NK-92 treated with Interleukin-12 subunit alpha and Interleukin-12 subunit beta, amount 100 ng/mL, for 24 hours (cell line): ENCODE results near the gene CAND2.
"Not testable (repeated sequence)": the region's sequence is repeated elsewhere in the genome, so short reads cannot be mapped to it uniquely, and the experiment has no call there.

Experiments
- DNase-seq: peaks from one replicate; lab custom pipeline; 2025; lab: John Stamatoyannopoulos, UW

CAND2 gene

DNA sequence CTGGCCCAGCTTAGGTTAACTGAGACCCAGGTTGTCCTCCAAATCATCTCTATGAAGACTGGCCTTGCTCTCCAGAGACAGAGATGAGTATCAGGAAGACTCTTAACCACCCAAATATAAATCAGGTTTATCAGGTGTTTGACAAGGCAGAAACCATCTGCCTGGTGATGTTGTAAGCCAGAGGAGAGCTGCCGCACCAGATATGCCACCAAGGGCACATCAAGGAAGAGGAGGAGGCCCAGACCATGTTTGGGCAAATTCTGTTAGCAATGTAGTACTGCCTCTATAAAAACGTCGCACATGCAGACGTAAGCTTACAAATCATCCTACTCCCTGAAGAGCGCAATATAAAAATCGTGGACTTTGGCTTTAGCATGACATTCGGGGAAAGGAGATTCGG, 65.9 kb downstream of the CAND2 start:
- no peak for DNase-seq

DNA sequence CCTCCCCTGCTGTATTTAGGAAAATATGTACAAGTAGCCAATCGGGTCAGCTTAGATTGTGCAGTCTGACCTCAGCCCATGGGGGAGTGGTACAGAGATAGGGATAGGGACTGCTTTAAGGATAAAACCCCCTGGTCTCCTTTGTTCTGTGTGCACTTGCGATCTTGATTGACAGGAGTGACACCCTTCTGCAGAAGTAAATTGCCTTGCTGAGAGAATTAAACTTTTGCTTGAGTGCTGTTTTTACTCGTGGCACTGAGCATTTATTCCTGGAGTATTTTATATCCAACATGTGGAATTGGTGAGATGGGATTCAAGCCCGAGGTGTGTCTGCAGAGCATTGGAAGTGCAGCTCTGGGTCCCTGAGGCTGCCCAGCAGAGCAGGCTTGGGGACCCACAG, 68.8 kb downstream of the CAND2 start:
- DNase-seq = no peak

DNA sequence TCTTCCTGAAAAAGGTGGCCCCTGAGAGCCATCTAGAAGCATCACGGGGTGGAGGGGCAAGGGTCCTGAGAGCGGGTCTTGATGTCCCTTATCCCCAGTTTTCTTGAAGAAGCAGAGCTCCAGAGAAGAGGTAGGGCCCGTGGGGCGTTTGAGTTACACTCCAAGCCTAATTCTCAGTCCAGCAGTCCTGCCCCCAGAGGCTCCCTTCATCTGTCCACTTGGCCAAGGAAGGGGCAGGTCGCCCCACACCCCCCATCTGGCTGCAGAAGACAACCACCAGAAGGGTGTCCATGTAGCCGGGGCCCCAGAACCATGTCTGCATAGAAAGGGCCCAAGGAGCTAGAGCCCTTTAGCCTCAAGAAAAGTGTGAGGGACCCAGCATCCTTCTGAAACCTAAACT, 70.4 kb downstream of the CAND2 start:
- no peak for DNase-seq

DNA sequence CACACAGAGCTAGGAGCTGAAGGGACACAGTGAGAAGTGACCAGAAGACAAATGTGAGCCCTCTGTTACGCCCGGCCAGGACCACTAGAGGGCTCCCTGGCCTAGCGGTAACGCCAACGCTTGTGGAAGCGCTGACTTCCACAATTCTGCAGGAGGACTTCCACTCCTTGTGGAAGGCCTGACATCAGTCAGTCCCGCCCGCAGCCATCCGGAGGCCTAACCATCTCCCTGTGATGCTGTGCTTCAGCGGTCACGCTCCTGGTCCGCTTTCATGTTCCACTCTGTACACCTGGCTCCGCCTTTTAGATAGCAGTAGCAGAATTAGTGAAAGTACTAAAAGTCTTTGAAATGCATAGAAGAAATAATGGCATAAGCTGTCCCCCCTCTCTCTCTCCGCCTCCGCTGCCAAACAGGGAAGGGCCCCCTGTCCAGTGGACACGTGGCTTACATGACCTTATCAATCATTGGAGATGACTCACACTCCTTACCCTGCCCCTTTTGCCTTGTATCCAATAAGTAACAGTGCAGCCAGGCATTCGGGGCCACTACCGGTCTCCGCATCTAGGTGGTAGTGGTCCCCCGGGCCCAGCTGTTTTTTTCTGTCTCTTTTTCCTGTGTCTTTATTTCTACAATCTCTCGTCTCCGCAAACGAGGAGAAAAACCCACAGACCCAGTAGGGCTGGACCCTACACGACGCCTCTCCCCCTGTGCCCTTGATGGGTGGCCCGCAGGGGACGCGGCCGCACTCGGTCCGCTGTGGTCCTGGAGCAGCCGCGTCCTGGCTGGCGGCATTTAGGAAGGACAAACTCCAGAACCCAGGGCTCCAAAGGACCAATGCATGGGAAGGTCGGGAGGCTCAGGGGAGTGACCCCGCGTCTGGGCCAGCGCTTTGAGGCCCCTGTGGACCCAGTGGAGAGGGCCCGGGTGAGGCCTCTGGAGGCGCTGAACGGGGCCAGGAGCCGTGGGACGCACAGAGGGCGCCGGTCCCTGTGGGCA, 71.9 kb downstream of the CAND2 start:
- peak; percentile 15 for DNase-seq

DNA sequence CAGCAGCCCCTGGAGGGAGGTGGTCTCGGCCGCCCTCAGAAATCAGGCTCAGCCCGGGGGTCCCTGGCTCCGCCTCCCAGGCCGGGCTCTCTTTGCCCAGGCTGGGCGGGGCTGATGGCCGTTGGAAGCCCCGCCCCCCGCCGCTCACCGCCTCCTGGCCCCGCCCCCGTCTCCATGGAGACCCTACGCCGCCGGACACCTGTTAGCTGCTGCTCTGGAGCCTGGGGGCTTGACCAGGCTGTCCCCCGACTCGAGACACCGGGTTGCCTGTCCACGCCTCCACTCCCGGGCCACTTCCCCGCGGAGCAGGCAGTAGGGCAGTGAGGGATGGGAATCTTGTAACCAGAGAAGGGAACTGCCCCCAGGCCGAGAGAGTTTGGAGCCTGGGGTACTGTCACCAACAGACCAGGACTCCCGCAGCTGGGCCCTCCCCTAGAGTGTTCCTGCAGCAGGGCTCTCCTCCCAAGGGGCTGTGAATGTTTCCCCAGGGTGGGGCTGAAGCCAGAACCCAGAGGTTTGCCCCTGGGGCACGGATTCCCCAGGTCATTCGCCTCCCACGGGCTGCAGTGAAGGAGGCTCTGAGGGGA, 72.6 kb downstream of the CAND2 start:
- no peak for DNase-seq

DNA sequence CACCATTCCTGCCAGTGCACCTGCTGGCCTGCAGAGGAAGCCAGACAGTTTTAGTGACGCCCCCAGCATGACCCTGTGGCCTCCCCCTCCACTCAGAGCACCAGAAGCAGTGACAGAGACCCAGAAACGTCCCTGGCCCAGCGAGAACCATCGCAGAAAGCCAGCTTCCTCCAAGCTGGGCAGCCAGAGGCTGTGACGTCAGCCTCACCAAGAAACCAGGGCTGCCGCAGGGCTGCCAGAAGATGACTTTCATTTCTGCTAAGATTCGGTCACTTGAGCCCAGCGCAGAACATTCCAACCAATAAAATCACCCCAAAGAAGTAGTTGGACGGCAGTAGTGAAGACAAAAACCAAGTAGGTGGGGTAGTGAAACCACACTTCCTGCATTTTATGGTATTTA, 74.5 kb downstream of the CAND2 start:
- no peak for DNase-seq

DNA sequence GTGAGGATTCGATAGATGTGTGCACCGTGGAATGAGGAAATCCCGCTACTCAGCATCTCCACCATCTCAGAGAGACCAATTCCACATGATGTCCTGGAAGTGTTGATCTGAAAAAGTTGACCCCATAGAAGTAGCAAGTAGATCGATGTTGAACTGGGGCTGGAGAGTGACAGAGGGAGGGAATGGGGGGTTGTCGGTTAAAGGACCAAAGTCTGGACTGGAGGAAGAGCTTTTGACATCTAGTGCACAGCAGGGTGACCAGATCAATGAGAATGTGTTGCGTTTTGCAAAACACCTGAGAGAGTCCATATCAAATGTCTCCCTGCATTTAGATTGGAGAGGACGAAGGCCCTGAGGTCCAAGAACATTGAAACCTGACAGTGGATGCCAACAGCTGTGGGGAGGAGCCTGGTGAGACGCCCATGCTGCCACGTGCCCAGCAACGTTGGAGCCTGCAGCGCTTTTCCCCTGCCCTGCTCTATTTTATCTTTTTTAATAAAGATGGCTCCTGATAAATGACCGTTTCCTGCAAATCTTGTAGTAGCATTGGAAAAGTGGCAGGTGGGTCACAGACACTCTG, 75.0 kb downstream of the CAND2 start:
- DNase-seq = no peak

DNA sequence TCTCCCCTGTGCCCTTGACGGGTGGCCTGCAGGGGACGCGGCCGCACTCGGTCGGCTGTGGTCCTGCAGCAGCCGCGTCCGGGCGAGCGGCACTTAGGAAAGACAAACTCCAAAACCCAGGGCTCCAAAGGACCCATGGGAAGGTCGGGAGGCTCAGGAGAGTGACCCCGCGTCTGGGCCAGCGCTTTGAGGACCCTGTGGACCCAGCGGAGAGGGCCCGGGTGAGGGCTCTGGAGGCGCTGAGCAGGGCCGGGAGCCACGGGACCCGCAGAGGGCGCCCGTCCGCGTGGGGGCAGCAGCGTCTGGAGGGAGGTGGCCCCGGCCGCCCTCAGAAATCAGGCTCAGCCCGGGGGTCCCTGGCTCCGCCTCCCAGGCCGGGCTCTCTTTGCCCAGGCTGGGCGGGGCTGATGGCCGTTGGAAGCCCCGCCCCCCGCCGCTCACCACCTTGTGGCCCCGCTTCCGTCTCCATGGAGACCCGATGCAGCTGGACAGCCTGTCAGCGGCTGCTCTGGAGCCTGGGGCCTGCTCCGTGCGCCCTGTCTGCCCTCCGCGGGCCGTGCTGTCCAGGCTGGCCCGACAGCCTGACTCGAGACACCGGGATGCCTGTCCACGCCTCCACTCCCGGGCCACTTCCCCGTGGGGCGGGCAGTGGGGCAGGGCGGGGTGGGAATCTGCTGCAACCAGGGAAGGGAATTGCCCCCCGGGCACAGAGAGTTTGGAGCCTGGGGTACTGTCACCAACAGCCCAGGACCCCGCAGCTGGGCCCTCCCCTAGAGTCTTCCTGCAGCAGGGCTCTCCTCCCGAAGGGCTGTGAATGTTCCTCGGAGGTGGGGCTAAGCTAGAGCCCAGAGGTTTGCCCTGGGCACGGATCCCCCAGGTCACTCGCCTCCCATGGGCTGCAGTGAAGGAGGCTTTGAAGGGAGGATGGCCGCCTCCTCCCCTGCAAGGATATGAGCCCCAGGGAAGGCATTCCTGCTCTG, 79.7 kb downstream of the CAND2 start:
- DNase-seq = no peak

DNA sequence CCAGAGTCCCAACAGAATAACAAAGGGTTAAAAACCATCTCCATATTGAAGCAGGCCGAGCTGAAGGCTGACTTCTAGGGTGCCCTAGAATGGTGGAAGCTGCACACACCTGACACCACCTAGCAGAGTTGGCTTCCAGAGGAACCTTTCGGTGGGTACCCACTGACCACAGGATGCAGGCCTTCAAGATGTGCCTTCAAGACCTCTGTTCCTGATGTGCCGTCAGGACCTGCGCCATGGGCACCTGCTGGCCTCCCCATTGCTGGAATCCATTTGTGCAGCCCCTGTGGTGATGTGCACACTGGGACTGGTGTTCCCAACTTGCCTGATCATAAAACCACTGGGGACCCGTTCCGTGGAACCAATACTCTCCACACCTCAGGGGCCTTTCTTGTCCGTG, 80.6 kb downstream of the CAND2 start:
- no peak for DNase-seq

DNA sequence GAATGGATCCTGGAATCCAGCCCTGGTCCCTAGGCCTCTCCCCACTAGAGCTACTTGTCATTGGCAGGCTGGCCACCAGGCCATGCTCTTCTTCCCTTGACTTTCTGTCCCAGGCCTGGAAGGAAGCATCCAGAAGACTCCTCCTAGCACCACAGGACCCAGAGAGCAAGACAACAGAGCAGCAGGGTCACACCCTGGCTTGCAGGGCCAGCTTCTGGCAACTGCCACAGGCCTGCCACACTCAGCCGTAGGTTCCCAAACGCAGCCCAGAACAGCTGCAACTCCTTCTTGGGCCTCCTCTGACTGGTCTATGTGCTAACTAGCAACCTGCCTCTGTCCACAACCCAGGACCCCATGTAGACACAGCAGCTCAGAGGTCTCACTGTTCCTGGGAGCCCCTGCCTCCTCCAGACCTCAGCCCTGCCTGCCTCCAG, 81.7 kb downstream of the CAND2 start:
- DNase-seq = no peak

DNA sequence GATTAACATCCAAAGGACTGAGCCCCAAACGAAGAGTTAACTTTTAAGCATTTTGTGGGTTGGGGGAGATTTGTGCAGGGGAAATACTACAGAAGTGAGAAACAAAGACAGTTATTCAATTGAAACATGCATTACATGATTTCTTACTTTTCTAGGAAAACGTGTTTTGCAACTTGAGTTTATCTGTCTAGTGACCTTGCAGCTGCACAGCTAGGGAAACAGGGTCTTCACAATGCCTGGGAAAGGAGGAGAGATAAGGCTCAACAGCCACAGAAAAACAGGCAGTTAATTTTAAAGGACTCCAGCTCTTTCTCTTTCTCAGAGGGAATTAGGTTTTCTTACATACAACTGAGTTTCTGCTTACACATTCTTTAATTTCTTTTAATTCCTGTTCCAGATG, 82.3 kb downstream of the CAND2 start:
- not testable (repeated sequence) for DNase-seq

DNA sequence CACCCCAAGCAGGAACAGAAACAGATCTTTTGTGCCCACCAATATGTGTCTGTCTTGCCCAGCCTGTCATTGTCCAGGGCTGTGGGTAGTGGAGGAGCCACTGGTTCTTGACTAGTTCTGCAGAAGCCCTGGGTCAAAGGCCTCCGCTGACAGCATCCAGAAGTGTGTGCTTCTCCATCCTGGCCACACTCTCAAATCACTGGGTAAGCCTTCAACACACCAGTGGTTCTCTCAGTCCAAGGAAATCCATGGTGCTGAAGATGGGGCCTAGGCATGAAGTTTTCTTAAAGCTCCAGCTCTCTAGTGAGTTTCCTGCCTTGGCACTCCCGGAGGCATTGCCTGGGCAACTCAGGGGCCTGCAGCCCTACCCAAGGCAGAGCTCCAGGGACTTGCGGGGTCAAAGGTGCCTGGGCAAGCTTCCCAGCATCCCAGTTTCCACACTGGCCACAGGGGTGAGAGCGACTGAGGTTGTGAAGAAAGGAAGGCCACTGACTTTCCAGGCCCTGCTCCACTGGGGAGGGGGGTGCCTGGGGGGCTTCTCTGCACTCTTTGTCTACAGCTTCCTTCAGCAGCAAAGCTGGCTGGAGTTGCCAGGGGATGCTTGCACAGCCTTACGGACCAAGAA, 82.8 kb downstream of the CAND2 start:
- no peak for DNase-seq

DNA sequence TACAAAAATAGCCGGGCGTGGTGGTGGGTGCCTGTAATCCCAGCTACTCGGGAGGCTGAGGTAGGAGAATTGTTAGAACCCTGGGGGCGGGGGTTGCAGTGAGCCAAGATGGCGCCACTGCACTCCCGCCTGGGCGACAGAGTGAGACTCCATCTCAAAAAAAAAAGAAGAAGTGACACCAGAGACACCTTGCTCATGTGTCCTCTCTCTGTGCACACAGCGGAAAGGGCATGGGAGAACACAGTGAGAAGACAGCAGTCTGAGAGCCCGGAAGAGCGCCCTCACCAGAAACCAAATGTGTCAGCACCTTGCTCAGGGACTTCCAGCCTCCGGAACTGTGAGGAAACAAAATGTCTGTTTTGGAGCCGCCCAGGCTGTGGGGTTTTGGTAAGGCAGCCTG, 85.4 kb downstream of the CAND2 start:
- DNase-seq = not testable (repeated sequence)

DNA sequence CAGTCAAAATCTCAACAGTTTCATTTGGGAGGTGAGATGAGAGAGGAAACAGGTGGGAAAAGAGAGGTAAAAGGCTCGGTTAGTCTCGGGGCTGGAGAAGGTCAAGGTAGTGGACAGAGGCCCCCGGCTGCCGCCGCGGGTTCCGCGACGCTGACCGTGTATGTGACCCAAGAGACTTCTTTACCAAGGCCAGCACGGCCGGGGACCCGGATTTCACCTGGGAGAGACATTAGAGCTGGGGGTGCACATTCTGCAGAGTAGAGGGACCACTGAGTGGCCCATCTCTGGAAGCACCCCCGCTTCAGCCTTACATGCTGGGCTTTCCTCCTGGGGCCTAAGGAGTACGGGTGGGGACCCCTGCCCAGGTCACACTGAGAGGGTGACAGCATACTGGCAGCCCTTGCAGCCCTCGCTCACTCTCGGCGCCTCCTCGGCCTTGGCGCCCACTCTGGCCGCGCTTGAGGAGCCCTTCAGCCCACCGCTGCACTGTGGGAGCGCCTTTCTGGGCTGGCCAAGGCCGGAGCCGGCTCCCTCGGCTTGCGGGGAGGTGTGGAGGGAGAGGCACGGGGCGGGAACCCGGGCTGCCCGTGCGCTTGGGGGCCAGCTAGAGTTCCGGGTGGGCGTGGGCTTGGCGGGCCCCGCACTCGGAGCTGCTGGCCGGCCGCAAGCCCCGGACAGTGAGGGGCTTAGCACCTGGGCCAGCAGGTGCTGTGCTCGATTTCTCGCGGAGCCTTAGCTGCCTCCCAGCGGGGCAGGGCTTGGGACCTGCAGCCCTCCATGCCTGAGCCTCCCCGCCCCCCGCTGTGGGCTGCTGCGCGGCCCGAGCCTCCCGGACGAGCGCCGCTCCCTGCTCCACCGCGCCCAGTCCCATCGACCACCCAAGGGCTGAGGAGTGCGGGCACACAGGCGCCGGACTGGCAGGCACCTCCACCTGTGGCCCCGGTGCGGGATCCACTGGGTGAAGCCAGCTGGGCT, 86.1 kb downstream of the CAND2 start:
- no peak for DNase-seq

DNA sequence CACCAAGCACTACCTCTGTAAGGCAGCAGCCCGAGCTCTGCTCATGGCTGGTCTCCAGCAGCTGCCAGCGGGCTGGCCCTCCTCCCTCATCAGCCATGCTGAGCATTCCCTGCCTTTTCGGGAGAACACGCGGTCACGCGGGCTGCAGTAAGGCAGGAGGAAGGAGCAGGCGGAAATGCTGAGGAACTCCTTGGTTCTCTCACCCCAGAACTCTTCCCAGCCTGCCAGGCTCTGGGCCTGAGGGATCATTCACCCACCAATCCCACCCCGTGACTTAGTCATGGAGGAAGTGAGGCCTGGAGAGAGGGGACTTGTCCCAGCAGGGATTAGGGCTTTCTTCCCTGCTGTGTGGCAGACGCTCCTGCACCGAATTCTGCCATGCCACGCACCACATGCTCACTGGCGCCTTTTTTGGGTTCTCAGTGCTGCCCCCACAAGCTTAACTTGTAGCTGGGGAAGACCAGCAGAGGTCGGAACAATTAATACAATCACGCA, 87.8 kb downstream of the CAND2 start:
- no peak for DNase-seq
